Natural killer cell treated with Interleukin-12 subunit alpha and Interleukin-12 subunit beta and Interleukin-15 and Interleukin-18, amount 100 ng/mL, for 72 hours (primary cell): ENCODE measurements around the gene FHL5. TPM values are rescaled to one million over a fixed set of nuclear protein-coding genes. Genes with fewer than 3 reads are reported as not detected.
A peak's percentile ranks its signal among the peaks of the same experiment; 100 is the strongest.
"Not testable (repeated sequence)": the region's sequence is repeated elsewhere in the genome, so short reads cannot be mapped to it uniquely, and the experiment has no call there.

Source experiments
- ATAC-seq, 2 donors: fragments of 150-1000 bp; cut with Tn5 transposase in 1 of 2; sonication (Bioruptor Pico), chemical (Tn5 transposase) in 1 of 2; 2 replicates each; pipeline ENCODE4 v1.10.0; 2021
- DNase-seq: peaks from one replicate; pipeline ENCODE4 v3.0.0; 2022; ENCODE audit warnings: low spot score
- H3K27ac Mint-ChIP-seq, 2 donors: 1 replicate in 1 of 2; 2 replicates in 1 of 2; pipeline ENCODE4 v1.8.0; 2022; ENCODE audit warnings: mixed read lengths in 2 of 2, mild to moderate bottlenecking in 1 of 2, moderate library complexity in 1 of 2
- H3K27me3 Mint-ChIP-seq, 2 donors: 1 replicate in 1 of 2; 2 replicates in 1 of 2; pipeline ENCODE4 v1.8.0; 2022; ENCODE audit warnings: mixed read lengths in 2 of 2
- H3K36me3 Mint-ChIP-seq: one replicate; pipeline ENCODE4 v1.8.0; 2022; ENCODE audit warnings: mixed read lengths
- H3K4me1 Mint-ChIP-seq, 2 donors: 1 replicate in 1 of 2; 2 replicates in 1 of 2; pipeline ENCODE4 v1.8.0; 2022; ENCODE audit warnings: low read depth in 2 of 2, mixed read lengths in 2 of 2, mild to moderate bottlenecking in 1 of 2
- H3K4me3 Mint-ChIP-seq: one replicate; pipeline ENCODE4 v1.8.0; 2022; ENCODE audit warnings: mixed read lengths
- H3K9me3 Mint-ChIP-seq: 2 replicates; pipeline ENCODE4 v1.8.0; 2022; ENCODE audit warnings: mixed read lengths
- total RNA-seq, 2 donors: library from RNA; stranded (reverse); gene quantifications; one replicate each; pipeline ENCODE4 v1.2.3, GENCODE V29; 2022

FHL5 gene
- total RNA-seq, 2 donors from 2014 or later = not detected

DNA sequence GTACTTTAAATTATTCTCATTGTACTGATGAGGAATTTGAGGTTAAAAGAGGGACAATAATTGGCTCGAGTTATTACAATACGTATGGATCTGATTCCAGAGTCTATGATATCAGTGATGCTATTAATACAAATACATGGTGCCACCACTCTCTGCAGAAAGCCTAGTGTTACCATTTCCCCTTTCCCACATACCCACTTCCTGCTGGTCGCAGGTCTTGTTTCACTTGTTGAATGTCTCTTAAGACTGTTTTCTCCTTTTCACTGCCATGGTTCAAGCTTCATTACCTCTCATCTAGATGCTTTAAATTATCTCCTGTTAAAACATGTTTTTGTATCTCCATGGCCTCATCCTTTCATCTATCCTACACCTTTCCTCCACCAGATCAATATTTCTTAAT, 62.0 kb downstream of the FHL5 start:
- no peak overlapping the region for H3K27ac Mint-ChIP-seq
- no peak for ATAC-seq
- H3K4me3 Mint-ChIP-seq = no peak overlapping the region

DNA sequence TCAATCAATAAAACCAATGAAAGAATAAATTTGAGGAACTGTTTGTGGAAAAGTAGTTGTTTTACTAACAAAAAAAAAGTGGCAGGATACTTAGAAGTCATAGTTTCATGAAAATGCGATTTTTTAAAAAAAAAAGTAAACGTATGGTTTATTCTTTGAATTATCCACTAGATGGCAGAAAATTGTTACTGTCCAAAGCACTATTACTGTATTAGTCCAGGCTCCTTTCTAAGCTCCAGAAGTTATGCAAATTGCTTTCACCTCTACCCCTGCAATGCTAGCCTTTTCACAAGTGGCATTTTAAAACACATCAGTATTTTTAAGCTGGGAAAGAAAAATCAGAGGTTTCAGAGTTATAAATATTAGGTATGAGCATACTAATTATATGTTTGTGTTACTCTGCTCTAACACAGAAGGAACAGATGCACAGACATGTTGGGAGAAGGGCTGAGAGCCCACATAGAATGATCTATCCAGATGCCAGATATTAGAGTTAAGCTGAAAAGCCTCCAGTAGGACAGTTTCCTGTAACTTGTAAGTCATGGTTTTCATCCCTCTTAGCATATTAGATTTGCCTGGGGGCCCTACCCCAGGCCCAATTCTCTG, 63.9 kb downstream of the FHL5 start:
- Mint-ChIP-seq H3K36me3 (no peaks in the 10 kb centered on the region), H3K4me3 (no peak overlapping the region), H3K27ac (no peak overlapping the region), H3K27me3 (peaks cover 8 to 35% of the 10 kb centered on the region in 2 donors), H3K4me1 (no peaks in the 10 kb centered on the region), H3K9me3 (no peaks in the 10 kb centered on the region)
- DNase-seq = no peak
- ATAC-seq = no peak

More for the DNA sequence above, 62.0 kb downstream of the FHL5 start:
- no peaks in the 10 kb centered on the region for H3K36me3 Mint-ChIP-seq
- H3K9me3 Mint-ChIP-seq = no peaks in the 10 kb centered on the region
- H3K27me3 Mint-ChIP-seq = peaks cover 10 to 33% of the 10 kb centered on the region in 2 donors
- DNase-seq = no peak
- H3K4me1 Mint-ChIP-seq = no peaks in the 10 kb centered on the region

DNA sequence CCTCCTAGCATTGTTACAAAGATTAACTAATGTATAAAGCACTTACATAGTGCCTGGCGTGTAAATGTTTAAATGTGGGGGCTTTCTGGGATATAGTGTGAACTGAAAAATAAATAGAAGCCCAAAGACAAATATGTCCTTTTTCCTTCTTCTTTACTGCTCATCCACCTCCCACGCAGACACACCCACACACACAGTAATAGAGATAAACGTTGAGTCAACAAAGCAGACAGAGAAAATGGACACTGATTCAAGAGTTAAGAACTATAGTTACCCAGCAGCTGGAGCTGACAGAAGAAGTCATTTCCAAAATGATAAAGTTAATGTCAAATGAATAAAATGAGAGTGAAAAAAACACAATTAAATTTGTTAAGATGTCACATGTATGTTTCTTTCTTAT, 68.3 kb downstream of the FHL5 start:
- DNase-seq (no peak), ATAC-seq (no peak)
- Mint-ChIP-seq H3K4me1 (no peaks in the 10 kb centered on the region), H3K9me3 (no peaks in the 10 kb centered on the region), H3K27ac (no peak overlapping the region), H3K36me3 (no peaks in the 10 kb centered on the region), H3K4me3 (no peak overlapping the region), H3K27me3 (peaks cover 0 to 20% of the 10 kb centered on the region in 2 donors)

DNA sequence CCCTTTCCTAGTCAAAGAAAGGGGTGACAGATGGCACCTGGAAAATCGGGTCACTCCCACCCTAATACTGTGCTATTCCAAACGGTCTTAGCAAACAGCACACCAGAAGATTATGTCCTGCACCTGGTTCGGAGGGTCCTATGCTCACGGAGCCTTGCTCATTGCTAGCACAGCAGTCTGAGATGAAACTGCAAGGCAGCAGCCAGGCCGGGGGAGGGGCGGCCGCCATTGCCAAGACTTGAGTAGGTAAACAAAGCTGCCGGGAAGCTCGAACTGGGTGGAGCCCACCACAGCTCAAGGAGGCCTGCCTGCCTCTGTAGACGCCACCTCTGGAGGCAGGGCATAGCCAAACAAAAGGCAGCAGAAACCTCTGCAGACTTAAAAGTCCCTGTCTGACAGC, 75.1 kb downstream of the FHL5 start:
- H3K36me3 Mint-ChIP-seq, H3K9me3 Mint-ChIP-seq, ATAC-seq, DNase-seq, H3K27ac Mint-ChIP-seq, H3K4me1 Mint-ChIP-seq, H3K4me3 Mint-ChIP-seq: not testable (repeated sequence)
- peaks cover 0 to 20% of the 10 kb centered on the region in 2 donors for H3K27me3 Mint-ChIP-seq

DNA sequence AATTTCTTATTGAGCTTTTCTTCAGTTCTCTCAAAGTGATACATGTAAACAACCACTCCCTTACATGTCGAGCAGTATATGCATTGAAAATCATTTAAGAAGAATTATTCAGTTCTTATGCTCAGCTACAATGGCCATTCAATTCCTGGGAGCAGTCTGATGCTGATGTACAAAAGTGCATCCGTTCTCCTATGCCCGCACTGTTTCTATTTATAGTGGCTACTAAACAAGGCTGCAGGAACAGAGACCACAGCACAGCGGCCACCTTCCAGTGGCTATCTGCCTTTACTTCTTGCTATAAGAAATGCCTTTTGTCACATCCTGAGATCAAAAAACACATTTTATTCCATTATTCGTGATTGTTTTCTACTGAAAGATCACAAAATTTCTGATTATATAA, 82.2 kb downstream of the FHL5 start:
- Mint-ChIP-seq H3K27ac (no peak overlapping the region), H3K27me3 (peaks cover 0 to 21% of the 10 kb centered on the region in 2 donors), H3K36me3 (no peaks in the 10 kb centered on the region), H3K4me1 (no peaks in the 10 kb centered on the region), H3K4me3 (no peak overlapping the region), H3K9me3 (peaks cover 4% of the 10 kb centered on the region)
- DNase-seq = no peak
- ATAC-seq = no peak

DNA sequence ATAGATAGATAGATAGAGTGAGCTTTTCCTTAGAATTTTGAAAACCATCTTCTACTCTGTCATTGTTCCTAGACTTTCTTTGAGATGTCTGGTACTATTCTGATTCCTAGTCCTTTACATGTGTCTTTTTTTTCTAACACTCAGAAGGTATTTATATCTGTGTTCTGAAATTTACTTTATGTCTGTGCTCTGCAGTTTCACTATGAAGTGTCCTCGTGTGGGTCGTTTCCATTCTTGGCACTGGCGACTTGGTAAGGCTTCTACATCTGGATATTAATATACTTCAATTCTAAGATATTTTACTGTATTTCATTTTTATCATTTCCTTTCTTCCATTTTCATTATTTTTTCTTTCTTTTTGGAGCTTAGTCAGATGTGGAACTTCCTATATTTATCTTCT, 87.0 kb downstream of the FHL5 start:
- H3K36me3 Mint-ChIP-seq = no peaks in the 10 kb centered on the region

DNA sequence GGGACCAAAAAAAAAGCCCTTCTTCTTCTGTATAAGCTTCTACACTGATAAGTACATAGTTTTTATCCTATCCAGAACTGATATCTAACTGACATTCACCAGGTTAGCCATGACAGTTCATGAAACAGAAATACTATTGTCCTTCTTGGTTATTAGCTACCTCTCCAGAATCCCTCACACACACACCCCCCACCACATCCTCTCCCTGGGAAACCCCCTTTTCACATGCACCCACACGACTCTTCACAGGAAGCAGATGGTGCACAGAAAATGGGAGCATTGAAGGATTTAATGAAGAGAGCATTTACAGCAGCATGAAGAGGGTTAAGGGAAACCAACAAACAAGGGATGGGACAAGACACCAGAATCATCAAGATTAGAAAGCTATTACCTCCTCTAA, 88.9 kb downstream of the FHL5 start:
- no peaks in the 10 kb centered on the region for H3K9me3 Mint-ChIP-seq

More for the DNA sequence above, 87.0 kb downstream of the FHL5 start:
- H3K4me3 Mint-ChIP-seq = no peak overlapping the region
- no peak for ATAC-seq
- H3K9me3 Mint-ChIP-seq = no peaks in the 10 kb centered on the region
- H3K4me1 Mint-ChIP-seq = peaks cover 0 to 6% of the 10 kb centered on the region in 2 donors
- H3K27me3 Mint-ChIP-seq = peaks cover 4 to 34% of the 10 kb centered on the region in 2 donors
- no peak overlapping the region for H3K27ac Mint-ChIP-seq
- DNase-seq = no peak

DNA sequence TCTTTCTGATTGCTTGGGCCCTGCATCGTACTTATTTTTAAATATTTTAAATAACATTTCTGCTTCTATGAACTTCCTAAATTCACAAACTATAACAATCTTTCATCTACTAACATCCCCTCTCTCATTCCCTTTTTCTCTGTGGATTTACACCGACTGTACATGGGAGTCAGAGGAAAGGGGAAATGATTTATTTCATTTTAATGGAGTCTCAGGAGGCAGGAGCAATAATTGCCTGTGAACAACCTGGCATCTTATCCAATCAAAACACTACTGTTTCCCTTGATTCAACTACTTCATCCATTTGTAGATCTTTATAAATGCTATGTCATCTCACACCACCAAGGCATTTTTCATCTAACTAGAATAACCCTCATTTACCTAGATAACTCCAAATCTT, 89.6 kb downstream of the FHL5 start:
- Mint-ChIP-seq H3K36me3 (no peaks in the 10 kb centered on the region), H3K4me1 (peaks cover 0 to 6% of the 10 kb centered on the region in 2 donors), H3K9me3 (no peaks in the 10 kb centered on the region), H3K4me3 (no peak overlapping the region), H3K27ac (no peak overlapping the region), H3K27me3 (peaks cover 4 to 20% of the 10 kb centered on the region in 2 donors)
- DNase-seq (no peak), ATAC-seq (no peak)

More for the DNA sequence above, 88.9 kb downstream of the FHL5 start:
- Mint-ChIP-seq H3K27me3 (peaks cover 4 to 24% of the 10 kb centered on the region in 2 donors), H3K4me1 (peaks cover 0 to 6% of the 10 kb centered on the region in 2 donors), H3K36me3 (no peaks in the 10 kb centered on the region), H3K27ac (no peak overlapping the region), H3K4me3 (no peak overlapping the region)
- DNase-seq = no peak
- ATAC-seq = peak in 1 of 2 donors; percentile 46

DNA sequence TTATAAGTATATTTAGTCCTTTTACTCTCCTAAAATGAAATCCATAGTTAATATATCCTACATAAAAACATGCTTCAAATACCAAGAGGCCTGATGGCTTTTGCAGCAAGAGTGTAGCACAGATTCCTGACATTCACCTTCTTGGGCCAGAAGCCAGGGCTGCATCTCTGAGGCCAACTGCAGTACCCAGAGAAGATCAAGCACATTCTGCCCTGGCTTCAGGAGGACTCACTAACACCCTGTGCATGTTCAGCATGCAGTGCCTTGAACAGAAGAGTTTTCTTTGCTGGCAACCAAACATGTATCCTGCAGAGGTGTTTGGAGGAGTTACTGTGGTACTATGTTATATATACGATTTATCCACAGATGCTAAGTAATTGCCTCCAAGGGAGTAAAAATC, 90.3 kb downstream of the FHL5 start:
- H3K36me3 Mint-ChIP-seq = no peaks in the 10 kb centered on the region
- H3K9me3 Mint-ChIP-seq = no peaks in the 10 kb centered on the region
- DNase-seq (no peak), ATAC-seq (no peak)
- peaks cover 0 to 6% of the 10 kb centered on the region in 2 donors for H3K4me1 Mint-ChIP-seq
- H3K27ac Mint-ChIP-seq = no peak overlapping the region
- H3K27me3 Mint-ChIP-seq = peaks cover 4 to 20% of the 10 kb centered on the region in 2 donors
- H3K4me3 Mint-ChIP-seq = no peak overlapping the region

DNA sequence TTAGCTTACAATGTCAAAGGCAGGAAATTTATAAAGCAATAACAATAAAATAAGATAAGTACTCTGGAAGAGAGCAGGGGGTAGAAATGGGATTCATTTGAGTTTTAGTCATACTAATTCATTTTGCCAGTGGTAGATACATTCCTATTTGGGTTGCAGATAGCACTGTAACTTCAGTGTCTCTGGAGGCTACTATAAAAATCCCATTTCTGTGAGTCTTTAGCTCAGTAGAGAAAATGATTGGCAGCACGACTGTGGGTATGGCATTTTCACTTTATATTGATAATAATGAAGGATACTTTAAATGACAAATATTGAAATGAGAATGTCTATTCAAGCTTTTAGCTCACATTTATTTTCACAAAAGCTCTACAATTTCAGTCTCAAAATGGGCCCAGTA, 93.6 kb downstream of the FHL5 start:
- H3K36me3 Mint-ChIP-seq = no peaks in the 10 kb centered on the region
- no peak overlapping the region for H3K27ac Mint-ChIP-seq
- peaks cover 4% of the 10 kb centered on the region for H3K9me3 Mint-ChIP-seq
- ATAC-seq = no peak
- no peak overlapping the region for H3K4me3 Mint-ChIP-seq
- H3K27me3 Mint-ChIP-seq = peaks cover 4 to 13% of the 10 kb centered on the region in 2 donors
- no peak for DNase-seq
- H3K4me1 Mint-ChIP-seq = peaks cover 0 to 6% of the 10 kb centered on the region in 2 donors

DNA sequence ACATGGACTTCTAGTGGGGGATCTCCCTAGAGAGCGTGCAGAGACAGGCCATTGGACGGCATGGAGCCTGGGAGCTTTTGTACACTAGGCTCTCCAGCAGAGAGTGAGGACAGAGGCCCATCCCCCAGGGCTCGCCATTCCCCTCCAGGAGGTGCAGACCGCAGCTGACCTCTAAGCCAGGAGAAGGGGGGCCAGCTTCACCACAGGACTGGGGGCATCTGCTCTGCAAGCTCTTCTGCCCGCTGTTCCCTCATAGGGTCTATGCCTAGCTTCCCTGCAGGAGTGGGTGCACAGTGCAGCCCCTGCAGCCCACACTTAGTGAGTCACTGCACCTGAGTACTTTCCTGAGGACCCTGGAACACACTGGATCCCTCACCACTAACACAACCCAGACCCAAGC, 94.4 kb downstream of the FHL5 start:
- peaks cover 4% of the 10 kb centered on the region for H3K9me3 Mint-ChIP-seq
- H3K27me3 Mint-ChIP-seq = peaks cover 4 to 6% of the 10 kb centered on the region in 2 donors
- no peak overlapping the region for H3K4me3 Mint-ChIP-seq
- no peaks in the 10 kb centered on the region for H3K4me1 Mint-ChIP-seq
- no peak overlapping the region for H3K27ac Mint-ChIP-seq
- H3K36me3 Mint-ChIP-seq = no peaks in the 10 kb centered on the region
- DNase-seq (no peak), ATAC-seq (no peak)

DNA sequence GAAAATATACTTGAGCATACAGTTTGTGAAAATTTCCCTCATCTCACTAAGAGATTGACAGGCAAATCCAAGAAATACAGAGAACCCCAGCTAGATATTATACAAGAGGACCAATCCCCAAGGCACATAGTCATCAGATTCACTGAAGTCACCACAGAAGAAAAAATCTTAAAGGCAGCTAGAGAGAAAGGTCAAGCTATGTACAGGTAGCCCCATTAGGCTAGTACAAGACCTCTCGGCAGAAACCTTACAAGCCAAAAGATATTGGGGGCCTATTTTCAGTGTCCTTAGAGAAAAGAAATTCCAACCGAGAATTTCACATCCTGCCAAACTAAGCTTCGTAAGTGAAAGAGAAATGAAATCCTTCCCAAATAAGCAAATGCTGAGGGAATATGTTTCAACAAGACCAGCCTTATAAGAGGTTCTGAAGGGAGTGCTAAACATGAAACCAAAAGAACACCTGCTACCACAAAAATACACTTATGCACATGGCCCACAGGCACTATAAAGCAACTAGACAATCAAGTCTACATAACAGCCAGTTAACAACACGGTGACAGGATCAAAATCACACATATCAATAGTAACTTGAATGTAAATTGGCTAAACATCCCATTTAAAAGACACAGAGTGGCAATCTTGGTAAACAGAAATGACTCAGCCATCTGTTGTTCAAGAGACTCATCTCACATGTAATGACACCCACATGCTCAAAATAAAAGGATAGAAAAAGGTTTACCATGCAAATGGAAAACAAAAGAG, 96.3 kb downstream of the FHL5 start:
- no peaks in the 10 kb centered on the region for H3K36me3 Mint-ChIP-seq
- no peaks in the 10 kb centered on the region for H3K27me3 Mint-ChIP-seq
- no peaks in the 10 kb centered on the region for H3K4me1 Mint-ChIP-seq
- no peak overlapping the region for H3K4me3 Mint-ChIP-seq
- no peak overlapping the region for H3K27ac Mint-ChIP-seq
- peaks cover 4% of the 10 kb centered on the region for H3K9me3 Mint-ChIP-seq
- no peak for DNase-seq
- ATAC-seq = no peak
